ENCODE data around the gene C3orf18.

C3orf18 gene

GRCh38 chr3:50616770-50617095 lies 49.2 kb upstream of the C3orf18 start (continued):
- TF ChIP-seq ATF2 (tag by site-specific recombination; IDR thresholded peaks at IDR 0.05; ENCODE audit: low read depth) = no peak
- no peak for TF ChIP-seq ZNF747 (tag by site-specific recombination; IDR thresholded peaks at IDR 0.05)
- TF ChIP-seq GLIS1 (tag by site-specific recombination; IDR thresholded peaks at IDR 0.05) = peak; percentile 44
- TF ChIP-seq KLF17 (tag by site-specific recombination; IDR thresholded peaks at IDR 0.05) = no peak
- peak; percentile 91; the same call in 1 of the 2 replicates for TF ChIP-seq ZBTB20 (tag by site-specific recombination; IDR thresholded peaks at IDR 0.05)
- TF ChIP-seq ZNF398 (tag by site-specific recombination; IDR thresholded peaks at IDR 0.05) = no peak
- TF ChIP-seq ZNF146 (tag by site-specific recombination; IDR thresholded peaks at IDR 0.05) = no peak
- no peak for TF ChIP-seq ZBTB44 (tag by site-specific recombination; IDR thresholded peaks at IDR 0.05)
- no peak for TF ChIP-seq ZNF132 (tag by site-specific recombination; IDR thresholded peaks at IDR 0.05; ENCODE audit: borderline replicate concordance)
- peak; percentile 53 for TF ChIP-seq GLIS2 (tag by site-specific recombination; IDR thresholded peaks at IDR 0.05)
- TF ChIP-seq ZNF701 (tag by site-specific recombination; IDR thresholded peaks at IDR 0.05) = no peak

GRCh38 chr3:50616003-50616769 lies 48.6 kb upstream of the C3orf18 start:
- Histone ChIP-seq H3K9me3 (ENCODE audit: control insufficient read depth, insufficient read depth, low read depth, low read length) (no peaks in the 10 kb centered on the region), H3K27ac (ENCODE audit: extremely low read depth, low read depth, low read length) (no peak overlapping the region), H3K36me3 (ENCODE audit: control insufficient read depth in 2 of 2, insufficient read depth in 1 of 2, low read length in 2 of 2) (peaks cover 0 to 12% of the 10 kb centered on the region in 2 experiments; a peak in 1 of 3 replicates), H3K4me1 (ENCODE audit: control insufficient read depth, insufficient read depth, low read length) (0 out of 2 replicates have a peak, but pooled peaks cover 2% of the 10 kb centered on the region), H3K4me3 (ENCODE audit: low read depth, low read length) (peak overlapping the region; percentile 78)
- ChIA-PET POLR2A (interaction anchor here (0.6 to 2.5 kb wide), 12 partner anchors 14 to 883 kb away, joined by 3 to 9 read pairs (median 3); partner anchors contain the start of genes CYB561D2, DCAF1, MANF and NPRL2), CTCF (interaction anchor here (0.5 to 6.2 kb wide), 40 partner anchors 10 to 1507 kb away, joined by 3 to 139 read pairs (median 4); partner anchors contain the start of gene HEMK1)
- TF ChIP-seq RBAK (tag by site-specific recombination; IDR thresholded peaks at IDR 0.05) (no peak), GLI2 (tag by site-specific recombination; IDR thresholded peaks at IDR 0.05; ENCODE audit: borderline replicate concordance, low read depth) (no peak), ZNF501 (tag by site-specific recombination; IDR thresholded peaks at IDR 0.05) (no peak), ZBTB7A (tag by site-specific recombination; IDR thresholded peaks at IDR 0.05; ENCODE audit: low read depth) (no peak), ZNF433 (tag by site-specific recombination; IDR thresholded peaks at IDR 0.05; ENCODE audit: low read depth) (no peak), KLF1 (tag by site-specific recombination; IDR thresholded peaks at IDR 0.05) (no peak), ZNF626 (tag by site-specific recombination; IDR thresholded peaks at IDR 0.05) (no peak), ZNF341 (tag by site-specific recombination; IDR thresholded peaks at IDR 0.05; ENCODE audit: low read depth) (no peak), SCRT2 (tag by site-specific recombination; IDR thresholded peaks at IDR 0.05) (no peak), ZBTB6 (tag by site-specific recombination; IDR thresholded peaks at IDR 0.05) (peak; percentile 73), YY2 (tag by site-specific recombination; IDR thresholded peaks at IDR 0.05) (no peak), KLF10 (tag by site-specific recombination; IDR thresholded peaks at IDR 0.05) (peak; percentile 20; the same call in 1 of the 2 replicates), ZSCAN4 (tag by site-specific recombination; IDR thresholded peaks at IDR 0.05) (no peak), ZIC2 (tag by site-specific recombination; IDR thresholded peaks at IDR 0.05) (no peak), ZNF654 (tag by site-specific recombination; IDR thresholded peaks at IDR 0.05; ENCODE audit: low read depth) (peak; percentile 93), ZNF768 (tag by site-specific recombination; IDR thresholded peaks at IDR 0.05) (no peak), ZNF121 (tag by site-specific recombination; IDR thresholded peaks at IDR 0.05) (no peak), ZNF585B (tag by site-specific recombination; IDR thresholded peaks at IDR 0.05) (no peak), ZNF521 (tag by site-specific recombination; IDR thresholded peaks at IDR 0.05) (no peak)

All from HEK293 (cell line).